Transverse colon (tissue), 4 donors: ENCODE results near the gene S100A10. TPM values are rescaled to one million over a fixed set of nuclear protein-coding genes. Genes with fewer than 3 reads are reported as not detected.

Source experiments
- DNase-seq: peaks from one replicate; pipeline ENCODE4 v3.0.0-alpha.2; 2019
- H3K27ac ChIP-seq, 4 donors: fragments of 200-600 bp; sonication (generic); 2 replicates each; pipeline ENCODE4 v1.5.1; 2016 to 2018; ENCODE audit warnings: inconsistent platforms in 4 of 4
- H3K27me3 ChIP-seq: fragments of 200-600 bp; sonication (generic); 2 replicates; pipeline ENCODE4 v1.5.1; 2017; ENCODE audit warnings: inconsistent platforms
- H3K36me3 ChIP-seq, 4 donors: fragments of 200-600 bp; sonication (generic); 2 replicates each; pipeline ENCODE4 v1.5.1; 2017 to 2019; ENCODE audit warnings: inconsistent platforms in 4 of 4
- H3K4me1 ChIP-seq, 4 donors: fragments of 200-600 bp; sonication (generic); 2 replicates each; pipeline ENCODE4 v1.5.1; 2017 to 2020; ENCODE audit warnings: inconsistent platforms in 4 of 4
- H3K4me3 ChIP-seq, 4 donors: fragments of 200-600 bp; sonication (generic); 1 replicate in 1 of 4; 2 replicates in 3 of 4; pipeline versions ENCODE4 v1.5.1 to v1.6.1; 2017 to 2019; ENCODE audit warnings: inconsistent platforms in 4 of 4
- H3K9me3 ChIP-seq, 2 donors: fragments of 200-600 bp; sonication (generic); 2 replicates each; pipeline ENCODE4 v1.5.1; 2017 to 2019; ENCODE audit warnings: inconsistent platforms in 2 of 2
- CTCF ChIP-seq, 5 experiments: fragments of 200-600 bp in 3 of 5; fragments of 450-650 bp in 2 of 5; sonication (generic) in 3 of 5; IDR thresholded peaks; 1 replicate in 2 of 5; 2 replicates in 3 of 5; pipeline ENCODE4 v1.5.1; 2016 to 2017; ENCODE audit warnings: antibody characterized with exemption in 5 of 5, inconsistent platforms in 3 of 5, mild to moderate bottlenecking in 2 of 5, moderate library complexity in 1 of 5
- EP300 ChIP-seq: sonication (generic); formaldehyde crosslinking; IDR thresholded peaks from one replicate; pipeline ENCODE4 v1.6.1; 2017; ENCODE audit warnings: antibody characterized with exemption, low read depth
- POLR2A ChIP-seq: fragments of 450-650 bp; IDR thresholded peaks from one replicate; pipeline ENCODE4 v1.6.1; 2016; ENCODE audit warnings: antibody characterized with exemption, mild to moderate bottlenecking, moderate library complexity
- POLR2AphosphoS5 ChIP-seq, 3 donors: sonication (generic); formaldehyde crosslinking; IDR thresholded peaks; one replicate each; pipeline ENCODE4 v1.6.1; 2016; ENCODE audit warnings: antibody characterized with exemption in 3 of 3
- WGBS, 2 donors: methylation state at CpG; one replicate each; pipeline ENCODE4 v1.1.5; 2018; ENCODE audit warnings: low coverage in 1 of 2; 5-methylcytosine and 5-hydroxymethylcytosine counted together
- in situ Hi-C, 4 donors: fragments of 200-750 bp; cut with MboI; loops; one replicate each; pipeline versions ENCODE4 v1.15.0 to v1.15.1; 2017; ENCODE audit warnings: low sequenced_read_pairs in 3 of 4, low pct_ligation_motif_present in 1 of 4, low pct_unique_long_range_greater_than_20kb in 1 of 4
- intact Hi-C: fragments of 100-400 bp; cut with DNase I; formaldehyde crosslinking; loops from one replicate; pipeline ENCODE4 v1.15.1; 2023; ENCODE audit warnings: low total_unique reads
- total RNA-seq, 4 donors: library from RNA; depleted of rRNA; stranded (reverse); fragments of >200 nt; gene quantifications; one replicate each; pipeline ENCODE4 v1.1.0, GENCODE V29; 2016

Gene S100A10
- total RNA-seq, 4 donors from 2014 or later, result 59.1 to 289 (median 251) TPM

GRCh38 chr1:151984313-151984956 is 9.2 kb downstream of the S100A10 start:
- 67% methylated on average over 1 of the region's 1 CpG; no CpG with 5 or more reads in 1 of the 2 donors for WGBS, 2 donors
- in situ Hi-C loops, result no loop called here

DNA sequence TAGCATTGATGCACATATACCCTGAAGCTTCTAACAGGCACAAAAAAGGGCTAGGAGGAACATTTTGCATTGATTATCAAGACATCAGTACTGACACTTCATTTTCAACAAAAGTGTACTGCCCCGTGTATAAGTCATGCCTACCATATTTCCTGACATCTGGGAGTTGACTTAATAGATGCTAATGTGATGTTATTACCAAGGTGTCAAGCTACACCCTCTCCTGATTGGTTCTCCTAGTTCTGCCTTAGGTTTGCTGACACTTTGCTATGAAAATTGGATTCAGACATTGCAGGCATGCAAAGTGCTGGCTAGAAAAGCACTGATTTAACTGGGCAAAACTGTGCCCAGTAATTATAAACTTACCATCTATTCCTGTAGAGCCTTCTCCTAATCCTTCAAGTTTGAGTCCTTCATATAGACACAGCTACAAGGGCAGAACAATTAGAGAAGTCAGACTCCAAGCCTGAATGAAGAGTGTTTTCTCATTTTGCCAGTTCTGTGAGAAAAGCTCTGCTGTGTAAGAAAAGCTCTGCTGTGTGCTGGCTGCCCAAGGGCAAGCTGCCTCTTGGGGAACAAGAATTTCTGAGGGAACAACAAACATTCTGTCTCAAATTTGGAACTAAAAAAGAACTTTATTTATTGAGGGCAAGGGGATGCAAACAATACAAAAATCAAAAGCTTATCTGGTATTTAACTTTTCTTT is 11.2 kb downstream of the S100A10 start:
- no peak for DNase-seq
- 71% methylated on average over 1 of the region's 1 CpG; no CpG with 5 or more reads in 1 of the 2 donors for WGBS, 2 donors
- intact Hi-C loops, result loop anchor here (1.0 kb wide), 1 partner anchor 39 kb away; no protein-coding TSS in a partner anchor
- H3K4me1 ChIP-seq, result peaks cover 7 to 69% (median 19%) of the 10 kb centered on the region in 4 donors
- H3K27ac ChIP-seq, result no peak overlapping the region
- in situ Hi-C loops, result no loop called here
- no peak for TF ChIP-seq POLR2AphosphoS5 (IDR thresholded peaks at IDR 0.05)
- no peak for TF ChIP-seq EP300
- peaks cover 0 to 32% (median 13%) of the 10 kb centered on the region in 4 donors for H3K36me3 ChIP-seq
- no peaks in the 10 kb centered on the region for H3K9me3 ChIP-seq
- no peak overlapping the region for H3K4me3 ChIP-seq
- no peaks in the 10 kb centered on the region for H3K27me3 ChIP-seq

More at GRCh38 chr1:151984313-151984956, 9.2 kb downstream of the S100A10 start:
- H3K36me3 ChIP-seq, result peaks cover 0 to 32% (median 13%) of the 10 kb centered on the region in 4 donors
- no peak for DNase-seq
- peaks cover 21 to 80% (median 37%) of the 10 kb centered on the region in 4 donors for H3K4me1 ChIP-seq
- no peak for TF ChIP-seq POLR2A
- no peak for TF ChIP-seq EP300
- TF ChIP-seq POLR2AphosphoS5 (IDR thresholded peaks at IDR 0.05), result peak in 1 of 3 donors; percentile 36
- no peak for TF ChIP-seq CTCF (IDR thresholded peaks at IDR 0.05)
- H3K9me3 ChIP-seq, result no peaks in the 10 kb centered on the region
- no peak overlapping the region for H3K4me3 ChIP-seq
- intact Hi-C loops, result no loop called here
- no peaks in the 10 kb centered on the region for H3K27me3 ChIP-seq
- H3K27ac ChIP-seq, result no peak overlapping the region

DNA sequence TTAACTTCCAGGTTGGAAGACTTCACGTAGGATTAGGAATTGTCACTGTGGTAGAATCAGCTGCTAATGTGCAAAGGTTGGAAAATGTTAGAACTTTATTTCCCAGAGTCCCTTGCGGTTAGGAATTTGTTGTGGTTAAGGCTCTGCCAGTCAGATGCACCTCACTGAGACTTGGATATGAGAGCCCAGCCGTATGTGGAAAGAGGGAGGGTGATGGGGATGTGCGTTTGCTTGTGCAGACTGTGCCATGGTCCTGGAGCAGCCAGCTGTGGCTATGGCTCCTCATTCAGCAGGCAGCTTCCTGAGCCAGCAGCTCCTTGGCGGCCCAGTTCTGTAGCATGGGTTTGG is 12.5 kb downstream of the S100A10 start:
- H3K4me3 ChIP-seq, result no peak overlapping the region
- no peaks in the 10 kb centered on the region for H3K9me3 ChIP-seq
- intact Hi-C loops, result no loop called here
- TF ChIP-seq EP300, result no peak
- TF ChIP-seq POLR2AphosphoS5 (IDR thresholded peaks at IDR 0.05), result no peak
- TF ChIP-seq POLR2A, result no peak
- TF ChIP-seq CTCF (IDR thresholded peaks at IDR 0.05), result no peak
- DNase-seq, result no peak
- 74 to 88% methylated on average over 3 to 5 of the region's 5 CpGs for WGBS, 2 donors
- H3K27ac ChIP-seq, result peak overlapping the region in 3 of 4 donors; percentile 2 to 61 (median 51)
- peaks cover 0 to 32% (median 13%) of the 10 kb centered on the region in 4 donors for H3K36me3 ChIP-seq
- in situ Hi-C loops, result no loop called here
- peaks cover 10 to 71% (median 23%) of the 10 kb centered on the region in 4 donors for H3K4me1 ChIP-seq
- H3K27me3 ChIP-seq, result no peaks in the 10 kb centered on the region

DNA sequence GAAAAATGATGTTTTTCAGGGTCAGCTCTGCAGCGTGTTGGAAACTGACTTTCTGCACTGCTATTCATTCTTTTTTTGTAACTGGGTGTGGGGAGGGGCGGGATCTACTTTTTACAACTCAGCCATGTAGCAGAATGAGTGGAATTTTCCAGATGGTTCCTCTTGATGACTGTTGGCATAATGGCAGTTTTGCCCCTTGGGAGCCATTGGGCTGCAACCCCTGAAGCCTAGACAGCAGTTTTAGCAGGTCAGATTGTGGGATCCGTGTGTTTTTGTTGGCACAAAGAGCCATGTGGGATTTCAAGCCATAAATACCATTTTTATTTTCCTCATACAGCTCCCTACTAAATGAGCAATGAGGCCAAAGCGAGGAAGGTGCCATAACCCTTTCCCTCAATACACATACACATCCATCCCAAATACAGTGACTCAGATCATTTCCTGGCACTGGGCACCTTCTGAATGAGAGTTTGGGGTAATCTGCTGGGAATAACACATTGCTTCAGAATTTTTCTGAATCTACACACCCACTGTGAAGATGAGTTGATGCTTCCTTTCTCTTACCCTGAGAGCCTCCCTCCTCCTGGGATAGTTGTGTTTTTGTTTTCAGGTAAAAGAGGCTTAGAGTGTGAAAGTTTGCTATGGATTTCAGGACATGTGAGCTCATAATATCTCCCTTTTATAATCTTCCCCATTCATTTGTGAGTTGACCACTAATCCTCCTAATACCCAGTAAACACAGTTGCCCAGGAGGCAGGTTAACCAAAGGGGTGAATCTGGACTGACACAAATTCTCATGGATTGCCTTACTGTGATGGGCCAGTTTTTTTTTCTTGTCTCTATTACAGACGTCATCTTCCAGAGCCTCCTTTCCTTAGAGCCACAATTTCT is 13.1 kb downstream of the S100A10 start:
- in situ Hi-C loops (no loop called here), intact Hi-C loops (no loop called here)
- Histone ChIP-seq H3K36me3 (peaks cover 0 to 27% (median 10%) of the 10 kb centered on the region in 4 donors), H3K27ac (peak overlapping the region; percentile 2 to 61 (median 32)), H3K4me3 (no peak overlapping the region), H3K27me3 (no peaks in the 10 kb centered on the region), H3K9me3 (no peaks in the 10 kb centered on the region), H3K4me1 (peaks cover 10 to 73% (median 26%) of the 10 kb centered on the region in 4 donors)
- WGBS, 2 donors, result 45 to 53% methylated on average over 2 to 5 of the region's 5 CpGs
- peak; percentile 37 for DNase-seq
- TF ChIP-seq POLR2A (no peak), POLR2AphosphoS5 (IDR thresholded peaks at IDR 0.05) (no peak), CTCF (IDR thresholded peaks at IDR 0.05) (no peak), EP300 (no peak)
